Thyroid gland (tissue), 4 donors: ENCODE data around the gene SPATA13.
A peak's percentile ranks its signal among the peaks of the same experiment; 100 is the strongest.

Experiments used
- POLR2A ChIP-seq, 2 donors: fragments of 450-650 bp; IDR thresholded peaks; one replicate each; pipeline ENCODE4 v1.6.1; 2017; ENCODE audit warnings: antibody characterized with exemption in 2 of 2, mild to moderate bottlenecking in 2 of 2, moderate library complexity in 1 of 2
- TF ChIP-seq, protein P1 (sequence below), 6 experiments: fragments of 200-600 bp in 3 of 6; fragments of 450-650 bp in 3 of 6; sonication (generic) in 3 of 6; IDR thresholded peaks; one replicate each; pipeline ENCODE4 v1.5.1; 2016 to 2019; ENCODE audit warnings: antibody characterized with exemption in 6 of 6, mild to moderate bottlenecking in 2 of 6, inconsistent platforms in 1 of 6, moderate library complexity in 1 of 6

GRCh38 chr13:24220086-24220703 lies 59.7 kb downstream of the SPATA13 start:
- TF ChIP-seq, protein P1, sequence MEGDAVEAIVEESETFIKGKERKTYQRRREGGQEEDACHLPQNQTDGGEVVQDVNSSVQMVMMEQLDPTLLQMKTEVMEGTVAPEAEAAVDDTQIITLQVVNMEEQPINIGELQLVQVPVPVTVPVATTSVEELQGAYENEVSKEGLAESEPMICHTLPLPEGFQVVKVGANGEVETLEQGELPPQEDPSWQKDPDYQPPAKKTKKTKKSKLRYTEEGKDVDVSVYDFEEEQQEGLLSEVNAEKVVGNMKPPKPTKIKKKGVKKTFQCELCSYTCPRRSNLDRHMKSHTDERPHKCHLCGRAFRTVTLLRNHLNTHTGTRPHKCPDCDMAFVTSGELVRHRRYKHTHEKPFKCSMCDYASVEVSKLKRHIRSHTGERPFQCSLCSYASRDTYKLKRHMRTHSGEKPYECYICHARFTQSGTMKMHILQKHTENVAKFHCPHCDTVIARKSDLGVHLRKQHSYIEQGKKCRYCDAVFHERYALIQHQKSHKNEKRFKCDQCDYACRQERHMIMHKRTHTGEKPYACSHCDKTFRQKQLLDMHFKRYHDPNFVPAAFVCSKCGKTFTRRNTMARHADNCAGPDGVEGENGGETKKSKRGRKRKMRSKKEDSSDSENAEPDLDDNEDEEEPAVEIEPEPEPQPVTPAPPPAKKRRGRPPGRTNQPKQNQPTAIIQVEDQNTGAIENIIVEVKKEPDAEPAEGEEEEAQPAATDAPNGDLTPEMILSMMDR (IDR thresholded peaks at IDR 0.05), result peak; percentile 25 to 94 (median 78)
- no peak for TF ChIP-seq POLR2A (IDR thresholded peaks at IDR 0.05)
